AG09319 (cell line): ENCODE measurements around the gene KIF2C.
"Not testable (repeated sequence)": the region's sequence is repeated elsewhere in the genome, so short reads cannot be mapped to it uniquely, and the experiment has no call there.

ENCODE experiments used
- DNase-seq: peaks from one replicate; pipeline ENCODE4 v3.0.0-alpha.2; 2010; ENCODE audit warnings: low read depth; ENCODE audit errors: extremely low read depth
- CTCF ChIP-seq: IDR thresholded peaks from 2 replicates; pipeline ENCODE4 v1.5.1; 2011; ENCODE audit warnings: low read depth, mild to moderate bottlenecking, inconsistent platforms, low read length, moderate library complexity

The KIF2C gene

GRCh38 chr1:44724955-44725698, 14.5 kb upstream of the KIF2C start:
- TF ChIP-seq CTCF: no peak
- DNase-seq: no peak

- DNase-seq: peak; percentile 87
- TF ChIP-seq CTCF: peak; percentile 76
Measured at GRCh38 chr1:44730741-44731512, 8.7 kb upstream of the KIF2C start, which contains the start of gene RNU5D-1. Gene RNU5D-1, minus strand, starts transcription at chr1:44731170.

- no peak for TF ChIP-seq CTCF
- no peak for DNase-seq
Measured at GRCh38 chr1:44733365-44733764, 6.3 kb upstream of the KIF2C start.

GRCh38 chr1:44733784-44734183, 5.9 kb upstream of the KIF2C start:
- DNase-seq: no peak
- TF ChIP-seq CTCF: no peak

GRCh38 chr1:44735992-44736391, 3.6 kb upstream of the KIF2C start:
- no peak for DNase-seq
- no peak for TF ChIP-seq CTCF

GRCh38 chr1:44738953-44739306, 707 bp upstream of the KIF2C start:
- not testable (repeated sequence) for DNase-seq

- no peak for TF ChIP-seq CTCF
- no peak for DNase-seq
Measured at GRCh38 chr1:44740179-44740617, 561 bp downstream of the KIF2C start.
